IPS-18a (cell line): ENCODE results near the gene ZIC5.

Source experiments
- H3K27ac ChIP-seq: one replicate; pipeline ENCODE4 v1.5.1; 2013; ENCODE audit warnings: low read length
- H3K27me3 ChIP-seq: one replicate; pipeline ENCODE4 v1.6.1; 2013; ENCODE audit warnings: mild to moderate bottlenecking, low read length; ENCODE audit not compliant: control insufficient read depth, insufficient read depth
- H3K36me3 ChIP-seq: one replicate; pipeline ENCODE4 v1.6.1; 2013; ENCODE audit warnings: low read depth, low read length; ENCODE audit not compliant: control insufficient read depth
- H3K4me1 ChIP-seq: one replicate; pipeline ENCODE4 v1.6.1; 2013; ENCODE audit warnings: low read depth, low read length; ENCODE audit not compliant: control insufficient read depth
- H3K4me3 ChIP-seq: one replicate; pipeline ENCODE4 v1.5.1; 2013; ENCODE audit warnings: low read length
- H3K9ac ChIP-seq: one replicate; pipeline ENCODE4 v1.6.1; 2013; ENCODE audit warnings: mild to moderate bottlenecking, low read length, moderate library complexity
- H3K9me3 ChIP-seq: one replicate; pipeline ENCODE4 v1.6.1; 2013; ENCODE audit warnings: low read depth, low read length; ENCODE audit not compliant: control insufficient read depth

ZIC5 gene

GRCh38 chr13:99932912-99933311 is 38.7 kb downstream of the ZIC5 start:
- Histone ChIP-seq H3K9me3 (no peaks in the 10 kb centered on the region), H3K36me3 (no peaks in the 10 kb centered on the region), H3K4me3 (no peak overlapping the region), H3K4me1 (no peaks in the 10 kb centered on the region), H3K27ac (no peak overlapping the region), H3K9ac (no peak overlapping the region), H3K27me3 (no peaks in the 10 kb centered on the region)

- H3K4me3 ChIP-seq: no peak overlapping the region
- H3K27ac ChIP-seq: no peak overlapping the region
- no peaks in the 10 kb centered on the region for H3K36me3 ChIP-seq
- H3K9ac ChIP-seq: no peak overlapping the region
- peaks cover 3% of the 10 kb centered on the region for H3K4me1 ChIP-seq
- H3K9me3 ChIP-seq: no peaks in the 10 kb centered on the region
- no peaks in the 10 kb centered on the region for H3K27me3 ChIP-seq
Observed at GRCh38 chr13:99930925-99931324, 40.6 kb downstream of the ZIC5 start.

GRCh38 chr13:99929866-99930265 is 41.7 kb downstream of the ZIC5 start:
- Histone ChIP-seq H3K27ac (no peak overlapping the region), H3K4me3 (no peak overlapping the region), H3K9me3 (no peaks in the 10 kb centered on the region), H3K9ac (no peak overlapping the region), H3K36me3 (no peaks in the 10 kb centered on the region), H3K4me1 (peaks cover 3% of the 10 kb centered on the region), H3K27me3 (no peaks in the 10 kb centered on the region)

- no peaks in the 10 kb centered on the region for H3K9me3 ChIP-seq
- peaks cover 3% of the 10 kb centered on the region for H3K4me1 ChIP-seq
- H3K27ac ChIP-seq: no peak overlapping the region
- no peak overlapping the region for H3K4me3 ChIP-seq
- no peaks in the 10 kb centered on the region for H3K27me3 ChIP-seq
- H3K9ac ChIP-seq: no peak overlapping the region
- H3K36me3 ChIP-seq: no peaks in the 10 kb centered on the region
Observed at GRCh38 chr13:99926014-99926731, 45.4 kb downstream of the ZIC5 start.

- H3K27me3 ChIP-seq: no peaks in the 10 kb centered on the region
Observed at GRCh38 chr13:99923877-99924582, 47.5 kb downstream of the ZIC5 start.

GRCh38 chr13:99922631-99923404 is 48.7 kb downstream of the ZIC5 start:
- Histone ChIP-seq H3K4me3 (no peak overlapping the region), H3K4me1 (peaks cover 3% of the 10 kb centered on the region), H3K27ac (no peak overlapping the region), H3K27me3 (no peaks in the 10 kb centered on the region), H3K9ac (no peak overlapping the region), H3K9me3 (no peaks in the 10 kb centered on the region), H3K36me3 (no peaks in the 10 kb centered on the region)

More at GRCh38 chr13:99923877-99924582, 47.5 kb downstream of the ZIC5 start:
- H3K4me3 ChIP-seq: no peak overlapping the region
- H3K27ac ChIP-seq: no peak overlapping the region
- H3K9me3 ChIP-seq: no peaks in the 10 kb centered on the region
- no peak overlapping the region for H3K9ac ChIP-seq
- peaks cover 3% of the 10 kb centered on the region for H3K4me1 ChIP-seq
- no peaks in the 10 kb centered on the region for H3K36me3 ChIP-seq

- H3K36me3 ChIP-seq: no peaks in the 10 kb centered on the region
- no peak overlapping the region for H3K9ac ChIP-seq
- H3K4me1 ChIP-seq: no peaks in the 10 kb centered on the region
- H3K9me3 ChIP-seq: no peaks in the 10 kb centered on the region
- H3K27ac ChIP-seq: no peak overlapping the region
- H3K27me3 ChIP-seq: no peaks in the 10 kb centered on the region
- H3K4me3 ChIP-seq: no peak overlapping the region
Observed at GRCh38 chr13:99919132-99919531, 52.4 kb downstream of the ZIC5 start.

- Histone ChIP-seq H3K36me3 (no peaks in the 10 kb centered on the region), H3K9ac (no peak overlapping the region), H3K4me3 (no peak overlapping the region), H3K4me1 (peaks cover 8% of the 10 kb centered on the region), H3K27ac (no peak overlapping the region), H3K27me3 (no peaks in the 10 kb centered on the region), H3K9me3 (no peaks in the 10 kb centered on the region)
Observed at GRCh38 chr13:99916366-99917103, 55.0 kb downstream of the ZIC5 start.

- Histone ChIP-seq H3K27me3 (no peaks in the 10 kb centered on the region), H3K4me3 (no peak overlapping the region), H3K9ac (no peak overlapping the region), H3K36me3 (no peaks in the 10 kb centered on the region), H3K27ac (no peak overlapping the region), H3K4me1 (peaks cover 8% of the 10 kb centered on the region), H3K9me3 (no peaks in the 10 kb centered on the region)
Observed at GRCh38 chr13:99913167-99913566, 58.4 kb downstream of the ZIC5 start.
